ENCODE data around the gene TMEM223.

Gene TMEM223

GRCh38 chr11:62755086-62755615 lies 36.7 kb downstream of the TMEM223 start (continued):
- no peak for TF ChIP-seq PRDM10 (tag by site-specific recombination; IDR thresholded peaks at IDR 0.05)
- no peak for TF ChIP-seq ZBTB11 (tag by site-specific recombination; conservative IDR thresholded peaks at IDR 0.05; ENCODE audit: low read depth)

- H3K4me3 ChIP-seq (ENCODE audit: low read depth, low read length), result peak within 1 kb of the TSS; percentile 73
- H3K27ac ChIP-seq (ENCODE audit: extremely low read depth, low read depth, low read length), result peak within 1 kb of the TSS; percentile 32; the same call in 1 of the 2 replicates
- no peaks in the 10 kb centered on the region for H3K9me3 ChIP-seq (ENCODE audit: control insufficient read depth, insufficient read depth, low read depth, low read length)
- ChIA-PET CTCF (interaction anchor here (0.6 to 2.7 kb wide), 11 partner anchors 15 to 359 kb away, joined by 3 to 11 read pairs (median 3); partner anchors contain the start of genes HNRNPUL2 and TMEM179B), POLR2A (interaction anchor here (0.5 to 3.4 kb wide), 46 partner anchors 8 to 180 kb away, joined by 3 to 137 read pairs (median 5); partner anchors contain the start of genes B3GAT3, BSCL2, C11orf98 and CSKMT)
- H3K36me3 ChIP-seq (ENCODE audit: control insufficient read depth in 2 of 2, insufficient read depth in 1 of 2, low read length in 2 of 2), result peaks cover 0 to 15% of the 10 kb centered on the region in 2 experiments; a peak in 2 of 3 replicates
- H3K4me1 ChIP-seq (ENCODE audit: control insufficient read depth, insufficient read depth, low read length), result no peaks in the 10 kb centered on the region
- TF ChIP-seq ZNF521 (tag by site-specific recombination; IDR thresholded peaks at IDR 0.05) (no peak), ZNF366 (tag by site-specific recombination; conservative IDR thresholded peaks at IDR 0.05) (peak; percentile 77; the same call in 1 of the 2 replicates), ZNF488 (tag by site-specific recombination; IDR thresholded peaks at IDR 0.05) (no peak), PRDM10 (tag by site-specific recombination; IDR thresholded peaks at IDR 0.05) (peak; percentile 47; the same call in 1 of the 2 replicates), GLI2 (tag by site-specific recombination; IDR thresholded peaks at IDR 0.05; ENCODE audit: borderline replicate concordance, low read depth) (no peak), ZNF544 (tag by site-specific recombination; IDR thresholded peaks at IDR 0.05) (no peak), ZNF580 (tag by site-specific recombination; IDR thresholded peaks at IDR 0.05) (peak; percentile 83), BCL11A (tag by site-specific recombination; IDR thresholded peaks at IDR 0.05; ENCODE audit: low read depth) (no peak), PATZ1 (tag by site-specific recombination; IDR thresholded peaks at IDR 0.05) (peak; percentile 50; the same call in 1 of the 2 replicates), GLIS2 (tag by site-specific recombination; IDR thresholded peaks at IDR 0.05) (peak; percentile 85), ZSCAN30 (tag by site-specific recombination; IDR thresholded peaks at IDR 0.05) (peak; percentile 19; the same call in 1 of the 2 replicates), KLF8 (tag by site-specific recombination; IDR thresholded peaks at IDR 0.05) (peak; percentile 82), ZBTB20 (tag by site-specific recombination; IDR thresholded peaks at IDR 0.05) (peak; percentile 74; the same call in 1 of the 2 replicates), ZNF335 (tag by site-specific recombination; conservative IDR thresholded peaks at IDR 0.05) (peak; percentile 48)
These were observed 37.8 kb downstream of the TMEM223 start, which contains the start of gene ZBTB3 for GRCh38 chr11:62753736-62754603. TSS of gene ZBTB3 (minus strand) at chr11:62754160. CDS start at chr11:62753664, 496 bp downstream.
